Panc1 (cell line): ENCODE measurements around the gene PEX7. TPM values are rescaled to one million over a fixed set of nuclear protein-coding genes. Genes with fewer than 3 reads are reported as not detected.

ENCODE experiments used
- ATAC-seq: fragments of 200-7000 bp; cut with Tn5 transposase; 2 replicates; pipeline ENCODE4 v1.9.1; 2020; ENCODE audit warnings: mild to moderate bottlenecking, moderate library complexity
- BruUV-seq: library from RNA; stranded (reverse); fragments of 400-500 nt; replicated peaks from 2 replicates; lab custom pipeline; 2021; lab: Mats Ljungman, UMichigan
- CTCF ChIA-PET: fragments of 300-600 bp; sonication (Branson Sonifier 250); formaldehyde crosslinking; loops from one replicate; lab custom pipeline; 2022; ENCODE audit warnings: antibody characterized with exemption; lab: Charles Lee
- POLR2A ChIA-PET: fragments of 300-600 bp; sonication (Branson Sonifier 250); formaldehyde crosslinking; loops from one replicate; lab custom pipeline; 2022; ENCODE audit warnings: antibody characterized with exemption; lab: Charles Lee
- DNase-seq: peaks from one replicate; pipeline ENCODE4 v3.0.0-alpha.2; 2010; ENCODE audit warnings: low read depth, low spot score
- H3K27ac ChIP-seq: 2 replicates; pipeline ENCODE4 v1.5.1; 2011; ENCODE audit warnings: mild to moderate bottlenecking, low read length, inconsistent platforms
- H3K27me3 ChIP-seq: fragments of 200-500 bp; sonication (Bioruptor generic); 2 replicates; pipeline ENCODE4 v1.6.0; 2014; ENCODE audit warnings: low read length, inconsistent platforms; ENCODE audit not compliant: control insufficient read depth, insufficient read depth
- H3K36me3 ChIP-seq: fragments of 200-500 bp; sonication (Bioruptor generic); 2 replicates; pipeline ENCODE4 v1.5.1; 2014; ENCODE audit warnings: inconsistent platforms, mild to moderate bottlenecking, low read length, moderate library complexity; ENCODE audit not compliant: control insufficient read depth, insufficient read depth
- H3K4me1 ChIP-seq: 2 replicates; pipeline ENCODE4 v1.5.1; 2011; ENCODE audit warnings: inconsistent platforms, mild to moderate bottlenecking, low read length, moderate library complexity; ENCODE audit not compliant: control insufficient read depth, insufficient read depth
- H3K4me3 ChIP-seq, 2 experiments: 2 replicates each; pipeline ENCODE4 v1.5.1; 2011 to 2012; ENCODE audit warnings: low read depth in 2 of 2, low read length in 2 of 2, mild to moderate bottlenecking in 2 of 2, inconsistent platforms in 1 of 2, moderate library complexity in 1 of 2
- H3K9me3 ChIP-seq: fragments of 200-500 bp; sonication (Bioruptor generic); 2 replicates; pipeline ENCODE4 v1.5.1; 2014; ENCODE audit warnings: low read depth, mild to moderate bottlenecking, inconsistent platforms, low read length, moderate library complexity; ENCODE audit not compliant: control insufficient read depth, insufficient read depth
- POLR2AphosphoS5 ChIP-seq: IDR thresholded peaks from 2 replicates; pipeline ENCODE4 v1.6.1; 2012; ENCODE audit warnings: mild to moderate bottlenecking, low read depth, low read length, moderate library complexity
- SIN3A ChIP-seq: IDR thresholded peaks from 2 replicates; pipeline ENCODE4 v1.6.1; 2012; ENCODE audit warnings: low read depth, mild to moderate bottlenecking, low read length, moderate library complexity, borderline replicate concordance; ENCODE audit not compliant: insufficient read depth
- TCF7L2 ChIP-seq: IDR thresholded peaks from 2 replicates; pipeline ENCODE4 v1.6.1; 2011; ENCODE audit warnings: mild to moderate bottlenecking, low read depth, low read length, inconsistent platforms
- in situ Hi-C: cut with HindIII; loops from 2 replicates; pipeline ENCODE4 v1.10.0; 2016; ENCODE audit warnings: low sequenced_read_pairs, low pct_unique_long_range_greater_than_20kb
- intact Hi-C: fragments of 100-400 bp; cut with micrococcal nuclease; formaldehyde crosslinking; loops from one replicate; pipeline ENCODE4 v1.10.0; 2022; ENCODE audit not compliant: unreplicated experiment
- total RNA-seq: library from RNA; stranded (reverse); gene quantifications from one replicate; pipeline ENCODE4 v1.2.1, GENCODE V29; 2021; ENCODE audit not compliant: unreplicated experiment
- TF ChIP-seq, protein P1 (sequence below): fragments of 450-650 bp; IDR thresholded peaks from 2 replicates; pipeline ENCODE4 v1.5.1; 2017; ENCODE audit warnings: mild to moderate bottlenecking
- TF ChIP-seq, protein P2 (sequence below), 2 experiments: IDR thresholded peaks; 2 replicates each; pipeline ENCODE4 v1.6.1; 2011 to 2012; ENCODE audit warnings: low read depth in 2 of 2, control low read depth in 1 of 2, low read length in 1 of 2, mild to moderate bottlenecking in 1 of 2, moderate library complexity in 1 of 2; ENCODE audit not compliant: insufficient read depth in 1 of 2

Gene PEX7
- total RNA-seq, 1 experiment from 2014 or later = 8.8 TPM

DNA sequence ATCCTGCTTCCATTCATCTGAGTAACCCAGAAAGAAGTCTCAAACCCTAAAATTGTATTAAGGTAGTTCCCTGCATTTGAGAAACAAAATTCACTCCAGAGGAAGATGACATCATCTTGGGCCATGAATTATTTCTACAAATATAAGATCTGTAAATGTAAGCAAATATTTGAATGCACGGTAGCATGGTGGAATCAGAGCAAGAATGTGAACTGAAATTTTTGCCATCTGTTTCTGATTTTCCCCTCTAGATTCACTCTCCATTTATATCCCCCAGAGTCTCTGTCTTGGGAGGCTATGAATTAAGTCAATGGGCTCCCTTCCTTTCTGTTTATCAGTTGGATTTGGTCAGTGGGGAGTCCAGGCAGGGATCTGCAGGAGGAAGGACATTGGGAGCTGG lies 24.3 kb upstream of the PEX7 start:
- POLR2A ChIA-PET = no interaction called here
- Histone ChIP-seq H3K4me1 (peaks cover 4% of the 10 kb centered on the region; the same call in 1 of the 2 replicates), H3K36me3 (no peaks in the 10 kb centered on the region), H3K27ac (no peak overlapping the region), H3K9me3 (no peaks in the 10 kb centered on the region), H3K27me3 (no peaks in the 10 kb centered on the region), H3K4me3 (no peak overlapping the region)
- CTCF ChIA-PET = no interaction called here
- TF ChIP-seq, protein P1, sequence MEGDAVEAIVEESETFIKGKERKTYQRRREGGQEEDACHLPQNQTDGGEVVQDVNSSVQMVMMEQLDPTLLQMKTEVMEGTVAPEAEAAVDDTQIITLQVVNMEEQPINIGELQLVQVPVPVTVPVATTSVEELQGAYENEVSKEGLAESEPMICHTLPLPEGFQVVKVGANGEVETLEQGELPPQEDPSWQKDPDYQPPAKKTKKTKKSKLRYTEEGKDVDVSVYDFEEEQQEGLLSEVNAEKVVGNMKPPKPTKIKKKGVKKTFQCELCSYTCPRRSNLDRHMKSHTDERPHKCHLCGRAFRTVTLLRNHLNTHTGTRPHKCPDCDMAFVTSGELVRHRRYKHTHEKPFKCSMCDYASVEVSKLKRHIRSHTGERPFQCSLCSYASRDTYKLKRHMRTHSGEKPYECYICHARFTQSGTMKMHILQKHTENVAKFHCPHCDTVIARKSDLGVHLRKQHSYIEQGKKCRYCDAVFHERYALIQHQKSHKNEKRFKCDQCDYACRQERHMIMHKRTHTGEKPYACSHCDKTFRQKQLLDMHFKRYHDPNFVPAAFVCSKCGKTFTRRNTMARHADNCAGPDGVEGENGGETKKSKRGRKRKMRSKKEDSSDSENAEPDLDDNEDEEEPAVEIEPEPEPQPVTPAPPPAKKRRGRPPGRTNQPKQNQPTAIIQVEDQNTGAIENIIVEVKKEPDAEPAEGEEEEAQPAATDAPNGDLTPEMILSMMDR = no peak
- TF ChIP-seq POLR2AphosphoS5 (no peak), SIN3A (no peak), TCF7L2 (no peak)
- TF ChIP-seq, protein P2, sequence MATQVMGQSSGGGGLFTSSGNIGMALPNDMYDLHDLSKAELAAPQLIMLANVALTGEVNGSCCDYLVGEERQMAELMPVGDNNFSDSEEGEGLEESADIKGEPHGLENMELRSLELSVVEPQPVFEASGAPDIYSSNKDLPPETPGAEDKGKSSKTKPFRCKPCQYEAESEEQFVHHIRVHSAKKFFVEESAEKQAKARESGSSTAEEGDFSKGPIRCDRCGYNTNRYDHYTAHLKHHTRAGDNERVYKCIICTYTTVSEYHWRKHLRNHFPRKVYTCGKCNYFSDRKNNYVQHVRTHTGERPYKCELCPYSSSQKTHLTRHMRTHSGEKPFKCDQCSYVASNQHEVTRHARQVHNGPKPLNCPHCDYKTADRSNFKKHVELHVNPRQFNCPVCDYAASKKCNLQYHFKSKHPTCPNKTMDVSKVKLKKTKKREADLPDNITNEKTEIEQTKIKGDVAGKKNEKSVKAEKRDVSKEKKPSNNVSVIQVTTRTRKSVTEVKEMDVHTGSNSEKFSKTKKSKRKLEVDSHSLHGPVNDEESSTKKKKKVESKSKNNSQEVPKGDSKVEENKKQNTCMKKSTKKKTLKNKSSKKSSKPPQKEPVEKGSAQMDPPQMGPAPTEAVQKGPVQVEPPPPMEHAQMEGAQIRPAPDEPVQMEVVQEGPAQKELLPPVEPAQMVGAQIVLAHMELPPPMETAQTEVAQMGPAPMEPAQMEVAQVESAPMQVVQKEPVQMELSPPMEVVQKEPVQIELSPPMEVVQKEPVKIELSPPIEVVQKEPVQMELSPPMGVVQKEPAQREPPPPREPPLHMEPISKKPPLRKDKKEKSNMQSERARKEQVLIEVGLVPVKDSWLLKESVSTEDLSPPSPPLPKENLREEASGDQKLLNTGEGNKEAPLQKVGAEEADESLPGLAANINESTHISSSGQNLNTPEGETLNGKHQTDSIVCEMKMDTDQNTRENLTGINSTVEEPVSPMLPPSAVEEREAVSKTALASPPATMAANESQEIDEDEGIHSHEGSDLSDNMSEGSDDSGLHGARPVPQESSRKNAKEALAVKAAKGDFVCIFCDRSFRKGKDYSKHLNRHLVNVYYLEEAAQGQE (IDR thresholded peaks at IDR 0.05; ENCODE audit: insufficient read depth in 1 of 2, low read depth in 2 of 2, low read length in 1 of 2) = no peak
- no TSS peak for BruUV-seq
- no peak for DNase-seq
- intact Hi-C loops = no loop called here
- no peak for ATAC-seq
- in situ Hi-C loops = no loop called here

DNA sequence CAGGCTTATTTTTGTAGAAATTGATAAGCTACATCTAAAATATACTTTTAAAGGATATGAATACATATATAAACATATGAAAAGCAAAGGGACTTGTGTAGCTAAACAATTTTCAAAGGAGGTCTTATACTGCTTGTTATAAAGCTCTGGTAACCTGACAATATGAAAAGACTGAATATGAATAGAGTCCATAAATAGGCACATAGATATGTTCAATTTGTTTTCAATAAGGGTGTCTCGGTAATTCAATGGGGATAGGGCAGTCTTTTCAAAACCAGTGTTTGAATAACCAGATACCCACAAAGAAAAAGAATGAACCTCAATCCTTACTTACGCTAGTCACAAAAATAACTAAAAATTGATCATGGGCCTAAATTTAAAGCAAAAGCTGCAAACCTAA lies 20.8 kb upstream of the PEX7 start:
- Histone ChIP-seq H3K36me3 (no peaks in the 10 kb centered on the region), H3K27ac (no peak overlapping the region), H3K4me3 (no peak overlapping the region), H3K27me3 (no peaks in the 10 kb centered on the region), H3K4me1 (no peaks in the 10 kb centered on the region), H3K9me3 (no peaks in the 10 kb centered on the region)
- no peak for TF ChIP-seq TCF7L2
- ChIA-PET POLR2A (interaction anchor here (0.6 kb wide), 1 partner anchor 9 kb away, joined by 13 read pairs; the partner anchor contains the start of gene MAP3K5), CTCF (interaction anchor here (0.9 kb wide), 1 partner anchor 9 kb away, joined by 3 read pairs; the partner anchor contains the start of gene MAP3K5)
- intact Hi-C loops = no loop called here
- BruUV-seq = no TSS peak
- DNase-seq (no peak), ATAC-seq (no peak)
- in situ Hi-C loops = no loop called here

DNA sequence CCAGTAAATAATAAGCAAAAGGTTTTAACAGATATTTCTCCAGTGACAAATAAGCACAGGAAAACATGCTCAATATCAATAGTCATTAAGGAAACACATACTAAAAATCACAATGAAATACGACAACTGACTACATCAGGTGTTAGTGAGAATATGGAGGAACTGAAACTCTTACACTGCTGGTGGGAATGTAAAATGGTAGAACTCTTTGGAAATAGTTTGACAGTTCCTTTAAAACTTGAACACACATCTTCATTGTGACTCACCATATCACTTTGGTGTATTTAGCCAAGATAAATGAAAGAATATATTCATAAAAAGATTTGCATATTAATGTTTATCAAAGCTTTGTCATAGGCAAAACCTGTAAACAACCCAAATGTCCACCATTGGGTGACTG lies 18.8 kb upstream of the PEX7 start:
- TF ChIP-seq, protein P1 = no peak
- no peak for TF ChIP-seq TCF7L2
- TF ChIP-seq POLR2AphosphoS5 = no peak
- TF ChIP-seq, protein P2 (IDR thresholded peaks at IDR 0.05; ENCODE audit: insufficient read depth in 1 of 2, low read depth in 2 of 2, low read length in 1 of 2) = no peak
- TF ChIP-seq SIN3A = no peak
- Histone ChIP-seq H3K27ac (no peak overlapping the region), H3K4me3 (no peak overlapping the region), H3K36me3 (no peaks in the 10 kb centered on the region), H3K4me1 (no peaks in the 10 kb centered on the region), H3K27me3 (no peaks in the 10 kb centered on the region), H3K9me3 (no peaks in the 10 kb centered on the region)
- DNase-seq (no peak), ATAC-seq (no peak)
- CTCF ChIA-PET = interaction anchor here (0.6 kb wide), 1 partner anchor 123 kb away, joined by 3 read pairs; no protein-coding TSS in a partner anchor
- in situ Hi-C loops = no loop called here
- intact Hi-C loops = no loop called here
- no TSS peak for BruUV-seq
- POLR2A ChIA-PET = no interaction called here
